ENCODE measurements around the gene ARR3.

- TF ChIP-seq EP300 (IDR thresholded peaks at IDR 0.05): no peak
- no peak for TF ChIP-seq POLR2A (IDR thresholded peaks at IDR 0.05)
These were observed 48.0 kb upstream of the ARR3 start for GRCh38 chrX:70219938-70220764.
